Nephron (organoid): ENCODE results near the gene RFX3.
"Not testable (repeated sequence)": the region's sequence is repeated elsewhere in the genome, so short reads cannot be mapped to it uniquely, and the experiment has no call there.

ENCODE experiments used
- H3K27ac Mint-ChIP-seq, 3 experiments: 2 replicates each; pipeline ENCODE4 v1.8.0; 2020; ENCODE audit warnings: mixed read lengths in 3 of 3, mild to moderate bottlenecking in 2 of 3, moderate library complexity in 1 of 3
- H3K27me3 Mint-ChIP-seq: 2 replicates; pipeline ENCODE4 v1.8.0; 2021; ENCODE audit warnings: low read depth, mild to moderate bottlenecking, moderate library complexity, mixed read lengths
- H3K36me3 Mint-ChIP-seq: 2 replicates; pipeline ENCODE4 v1.8.0; 2020; ENCODE audit warnings: low read depth, mixed read lengths
- H3K4me1 Mint-ChIP-seq: 2 replicates; pipeline ENCODE4 v1.8.0; 2020; ENCODE audit warnings: mixed read lengths
- H3K4me3 Mint-ChIP-seq, 3 experiments: 2 replicates each; pipeline ENCODE4 v1.8.0; 2020; ENCODE audit warnings: mild to moderate bottlenecking in 3 of 3, mixed read lengths in 3 of 3, moderate library complexity in 2 of 3
- H3K9me3 Mint-ChIP-seq: 2 replicates; pipeline ENCODE4 v1.8.0; 2020; ENCODE audit warnings: mixed read lengths
- CTCF ChIP-seq, 3 experiments: fragments of 200-600 bp; sonication (generic); IDR thresholded peaks; one replicate each; pipeline ENCODE4 v1.5.0; 2021; ENCODE audit warnings: antibody characterized with exemption in 3 of 3; ENCODE audit not compliant: unreplicated experiment in 3 of 3

The RFX3 gene

GRCh38 chr9:3330792-3331420, 194.9 kb downstream of the RFX3 start:
- Mint-ChIP-seq H3K27ac (no peak overlapping the region), H3K4me1 (no peaks in the 10 kb centered on the region)

GRCh38 chr9:3329361-3329760, 196.4 kb downstream of the RFX3 start:
- Mint-ChIP-seq H3K27me3 (no peaks in the 10 kb centered on the region), H3K4me1 (no peaks in the 10 kb centered on the region), H3K9me3 (no peaks in the 10 kb centered on the region), H3K27ac (no peak overlapping the region), H3K4me3 (no peak overlapping the region), H3K36me3 (peaks cover 5% of the 10 kb centered on the region)
- TF ChIP-seq CTCF (IDR thresholded peaks at IDR 0.05; ENCODE audit: unreplicated experiment in 3 of 3) = no peak

More at GRCh38 chr9:3330792-3331420, 194.9 kb downstream of the RFX3 start:
- Mint-ChIP-seq H3K9me3 (no peaks in the 10 kb centered on the region), H3K27me3 (no peaks in the 10 kb centered on the region), H3K36me3 (peaks cover 5% of the 10 kb centered on the region), H3K4me3 (no peak overlapping the region)
- no peak for TF ChIP-seq CTCF (IDR thresholded peaks at IDR 0.05; ENCODE audit: unreplicated experiment in 3 of 3)

- H3K4me1 Mint-ChIP-seq = no peaks in the 10 kb centered on the region
- no peak overlapping the region for H3K4me3 Mint-ChIP-seq
- H3K9me3 Mint-ChIP-seq = peaks cover 3% of the 10 kb centered on the region
- no peak overlapping the region for H3K27ac Mint-ChIP-seq
- TF ChIP-seq CTCF (IDR thresholded peaks at IDR 0.05; ENCODE audit: unreplicated experiment in 3 of 3) = no peak
- H3K27me3 Mint-ChIP-seq = no peaks in the 10 kb centered on the region
- peaks cover 9% of the 10 kb centered on the region for H3K36me3 Mint-ChIP-seq
Measured at GRCh38 chr9:3323714-3324113, 202.1 kb downstream of the RFX3 start.

GRCh38 chr9:3321186-3321585, 204.6 kb downstream of the RFX3 start:
- H3K27me3 Mint-ChIP-seq = no peaks in the 10 kb centered on the region

GRCh38 chr9:3312595-3312994, 213.2 kb downstream of the RFX3 start:
- not testable (repeated sequence) for H3K27ac Mint-ChIP-seq, H3K4me3 Mint-ChIP-seq, H3K4me1 Mint-ChIP-seq, H3K27me3 Mint-ChIP-seq
- H3K36me3 Mint-ChIP-seq = peaks cover 41% of the 10 kb centered on the region
- peaks cover 28% of the 10 kb centered on the region for H3K9me3 Mint-ChIP-seq

More at GRCh38 chr9:3321186-3321585, 204.6 kb downstream of the RFX3 start:
- no peaks in the 10 kb centered on the region for H3K4me1 Mint-ChIP-seq
- H3K9me3 Mint-ChIP-seq = peaks cover 11% of the 10 kb centered on the region
- no peak for TF ChIP-seq CTCF (IDR thresholded peaks at IDR 0.05; ENCODE audit: unreplicated experiment in 3 of 3)
- no peak overlapping the region for H3K4me3 Mint-ChIP-seq
- no peak overlapping the region for H3K27ac Mint-ChIP-seq
- peaks cover 21% of the 10 kb centered on the region for H3K36me3 Mint-ChIP-seq

- Mint-ChIP-seq H3K36me3 (peaks cover 25% of the 10 kb centered on the region), H3K9me3 (peaks cover 4% of the 10 kb centered on the region), H3K27me3 (no peaks in the 10 kb centered on the region), H3K4me1 (no peaks in the 10 kb centered on the region), H3K4me3 (no peak overlapping the region), H3K27ac (no peak overlapping the region)
- no peak for TF ChIP-seq CTCF (IDR thresholded peaks at IDR 0.05; ENCODE audit: unreplicated experiment in 3 of 3)
Measured at GRCh38 chr9:3308609-3309008, 217.2 kb downstream of the RFX3 start.

- not testable (repeated sequence) for H3K9me3 Mint-ChIP-seq, H3K4me3 Mint-ChIP-seq, H3K27me3 Mint-ChIP-seq, H3K27ac Mint-ChIP-seq, H3K4me1 Mint-ChIP-seq
- H3K36me3 Mint-ChIP-seq = peaks cover 13% of the 10 kb centered on the region
Measured at GRCh38 chr9:3304388-3304787, 221.4 kb downstream of the RFX3 start.
